D721Med (cell line): ENCODE data around the gene ERLIN1.

Experiments
- DNase-seq: peaks from one replicate; pipeline ENCODE4 v3.0.0; 2011; ENCODE audit warnings: low spot score; ENCODE audit not compliant: insufficient read length
- FAIRE-seq: peaks from 2 replicates; lab custom pipeline; 2011; peaks lifted over from hg19 to GRCh38; lab: Jason Lieb, UNC
- CTCF ChIP-seq: IDR thresholded peaks from 2 replicates; pipeline ENCODE4 v1.5.1; 2012; ENCODE audit warnings: mild to moderate bottlenecking, control low read depth; ENCODE audit not compliant: insufficient read depth; ENCODE audit errors: missing control alignments

Gene ERLIN1

DNA sequence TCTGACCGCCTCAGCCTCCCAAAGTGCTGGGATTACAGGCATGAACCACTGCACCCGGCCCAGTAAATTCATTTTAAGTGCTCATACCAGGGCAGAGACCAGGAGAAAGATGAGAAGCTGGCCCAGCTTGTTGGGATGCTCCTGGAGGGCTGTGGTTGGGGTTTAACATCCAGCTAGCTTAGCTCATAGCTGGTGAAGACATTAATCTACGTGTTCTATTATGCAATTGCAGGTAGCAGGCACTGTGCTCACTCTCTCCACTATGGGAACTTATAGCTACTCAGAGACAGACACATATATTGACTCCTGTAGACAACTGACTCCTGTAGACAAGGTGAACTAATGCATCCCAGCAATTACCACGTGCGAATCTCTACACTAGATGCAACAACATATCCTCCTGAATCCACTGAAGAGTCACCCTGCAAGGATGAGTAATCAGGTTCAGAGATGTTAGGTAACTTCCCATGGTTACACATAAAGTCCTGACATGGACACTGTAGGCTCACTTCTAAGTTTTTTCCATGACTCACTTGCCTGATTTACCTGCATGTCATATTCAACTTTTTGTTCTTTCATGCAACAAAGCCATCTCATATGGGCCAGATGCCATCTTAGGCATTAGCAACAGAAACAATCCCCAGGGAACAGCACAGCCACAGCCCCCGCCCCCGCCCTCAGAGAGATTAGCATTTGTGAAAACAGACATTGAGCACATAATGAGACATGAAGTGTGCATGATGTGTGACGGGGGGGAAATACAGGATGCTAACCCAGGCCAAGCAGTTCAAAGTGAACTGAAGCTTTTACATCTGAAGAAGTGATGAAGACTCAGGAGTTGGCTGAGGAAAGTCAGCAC lies 37.2 kb downstream of the ERLIN1 start:
- DNase-seq: no peak
- FAIRE-seq: peak; percentile 80
- no peak for TF ChIP-seq CTCF

DNA sequence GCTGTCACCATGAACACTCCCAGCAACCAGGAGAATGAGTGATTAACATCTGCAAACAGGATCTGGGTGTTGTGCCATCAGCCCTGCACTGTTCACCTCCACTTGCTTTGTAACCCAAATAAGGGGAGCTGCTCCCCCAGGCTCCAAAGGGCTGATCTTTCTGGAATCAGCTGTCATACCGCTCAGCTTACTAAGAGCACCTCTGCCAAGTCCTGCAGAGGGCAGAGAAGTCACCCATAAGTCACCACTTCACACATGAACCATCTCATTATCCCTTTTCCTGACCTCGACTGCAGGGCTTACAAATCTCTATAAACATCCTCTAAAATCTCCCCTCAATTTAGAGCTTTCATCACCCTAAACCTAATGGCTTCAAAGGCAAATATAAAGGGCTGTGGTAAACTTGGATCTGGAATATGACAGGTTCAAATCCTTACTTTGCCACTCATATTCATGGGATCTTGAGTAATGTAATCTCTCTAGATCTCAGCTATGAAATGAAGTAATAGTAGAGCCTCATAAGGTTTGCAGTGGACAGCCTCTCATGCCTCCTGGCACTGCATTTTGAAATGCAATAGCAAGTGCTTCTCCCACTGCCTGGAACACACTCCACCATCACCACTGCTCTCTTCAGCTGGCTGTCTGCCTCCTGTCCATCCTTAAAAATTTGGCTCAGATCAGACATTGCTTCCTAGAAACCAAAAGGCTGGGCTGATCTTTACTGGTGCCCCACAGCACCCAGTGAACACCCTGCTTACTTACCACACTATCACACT lies 38.8 kb downstream of the ERLIN1 start:
- TF ChIP-seq CTCF: no peak
- DNase-seq (no peak), FAIRE-seq (no peak)

- DNase-seq (no peak), FAIRE-seq (no peak)
- TF ChIP-seq CTCF: no peak
Measured at GRCh38 chr10:100146398-100146797, 39.4 kb downstream of the ERLIN1 start.

DNA sequence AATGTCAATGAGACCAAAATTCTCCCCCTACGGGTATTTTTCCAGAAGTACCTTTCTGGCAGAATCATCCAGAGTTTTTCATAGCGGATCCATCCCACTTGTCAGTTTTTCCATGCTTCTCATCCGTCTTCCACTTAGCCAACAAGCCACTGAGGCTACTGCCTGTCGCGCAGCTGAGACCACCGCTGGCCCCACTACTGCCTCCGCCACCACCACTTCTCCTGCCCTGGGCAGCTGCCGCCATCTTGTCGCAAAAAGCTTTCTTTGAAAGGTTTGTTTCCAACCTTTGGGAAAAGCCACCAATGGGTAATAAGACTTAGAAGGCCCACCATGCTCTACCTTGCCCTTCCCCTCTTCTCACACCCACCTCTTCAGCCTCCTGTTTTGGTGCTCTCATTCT lies 42.1 kb downstream of the ERLIN1 start:
- TF ChIP-seq CTCF: no peak
- DNase-seq: no peak
- FAIRE-seq: no peak

DNA sequence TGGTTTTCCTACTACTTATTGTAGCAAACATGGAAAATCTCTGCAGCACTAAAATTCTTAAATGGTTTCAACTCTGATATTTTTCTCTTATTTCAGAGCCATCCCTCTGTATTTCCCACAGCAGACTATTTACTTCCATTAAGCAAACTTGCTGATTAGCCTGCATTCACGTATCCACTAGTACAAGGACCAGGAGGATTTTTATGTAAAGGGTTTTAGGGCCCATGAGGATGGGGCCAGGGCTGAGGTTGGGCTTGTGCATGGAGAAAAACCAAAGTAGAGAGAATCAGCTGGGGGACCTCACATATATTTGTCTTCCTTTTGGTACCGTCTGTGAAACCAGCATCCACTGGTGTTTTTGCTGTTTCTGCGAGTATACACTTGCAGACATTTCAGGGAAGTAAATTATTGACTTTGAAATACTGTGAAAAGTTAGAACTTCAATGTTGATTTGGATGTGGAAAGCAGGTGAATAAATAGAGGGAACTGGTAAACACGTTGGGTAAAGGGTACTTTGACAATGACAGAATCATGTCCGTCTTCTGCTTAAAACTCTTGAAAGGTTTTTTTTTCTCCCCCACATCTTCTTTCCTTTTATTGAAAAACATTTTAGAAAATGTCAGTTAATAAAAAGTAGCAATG lies 44.3 kb downstream of the ERLIN1 start:
- FAIRE-seq (no peak), DNase-seq (no peak)
- no peak for TF ChIP-seq CTCF

- FAIRE-seq: no peak
- TF ChIP-seq CTCF: no peak
Measured at GRCh38 chr10:100140070-100140469, 45.8 kb downstream of the ERLIN1 start.

More at GRCh38 chr10:100140070-100140469, 45.8 kb downstream of the ERLIN1 start:
- no peak for DNase-seq
